NCI-H510A treated with DMSO at 0.1 percent for 48 hours (cell line): ENCODE measurements around the gene RIMS3.

Source experiments
- DNase-seq: peaks from one replicate; lab custom pipeline; 2025; lab: John Stamatoyannopoulos, UW

The RIMS3 gene

GRCh38 chr1:40653851-40654537, 11.5 kb downstream of the RIMS3 start:
- no peak for DNase-seq

- no peak for DNase-seq
Observed at GRCh38 chr1:40652979-40653378, 12.5 kb downstream of the RIMS3 start.

- no peak for DNase-seq
Observed at GRCh38 chr1:40652468-40652867, 13.0 kb downstream of the RIMS3 start.

- no peak for DNase-seq
Observed at GRCh38 chr1:40651138-40651857, 14.2 kb downstream of the RIMS3 start.

GRCh38 chr1:40650075-40650474, 15.4 kb downstream of the RIMS3 start:
- no peak for DNase-seq

GRCh38 chr1:40649592-40649930, 15.9 kb downstream of the RIMS3 start:
- DNase-seq, result no peak

- DNase-seq, result no peak
Observed at GRCh38 chr1:40648928-40649591, 16.4 kb downstream of the RIMS3 start.

- DNase-seq, result no peak
Observed at GRCh38 chr1:40648200-40648599, 17.3 kb downstream of the RIMS3 start.

GRCh38 chr1:40646315-40646714, 19.2 kb downstream of the RIMS3 start:
- no peak for DNase-seq

- DNase-seq, result no peak
Observed at GRCh38 chr1:40645118-40645680, 20.3 kb downstream of the RIMS3 start.

GRCh38 chr1:40641601-40642242, 23.8 kb downstream of the RIMS3 start:
- no peak for DNase-seq

- no peak for DNase-seq
Observed at GRCh38 chr1:40640314-40641076, 25.0 kb downstream of the RIMS3 start.

- DNase-seq, result no peak
Observed at GRCh38 chr1:40638097-40639036, 27.1 kb downstream of the RIMS3 start.

GRCh38 chr1:40637470-40638007, 27.9 kb downstream of the RIMS3 start:
- DNase-seq, result no peak

GRCh38 chr1:40636777-40637176, 28.7 kb downstream of the RIMS3 start:
- no peak for DNase-seq

- no peak for DNase-seq
Observed at GRCh38 chr1:40635763-40636500, 29.6 kb downstream of the RIMS3 start.

GRCh38 chr1:40634901-40635655, 30.4 kb downstream of the RIMS3 start:
- DNase-seq, result no peak

- no peak for DNase-seq
Observed at GRCh38 chr1:40633931-40634376, 31.5 kb downstream of the RIMS3 start.

- DNase-seq, result no peak
Observed at GRCh38 chr1:40633523-40633922, 32.0 kb downstream of the RIMS3 start.
